NCI-H187 (cell line): ENCODE results near the gene ZFAND2A.
"Not testable (repeated sequence)": the region's sequence is repeated elsewhere in the genome, so short reads cannot be mapped to it uniquely, and the experiment has no call there.

ENCODE experiments used
- DNase-seq, 2 experiments: peaks; one replicate each; lab custom pipeline; 2025; lab: John Stamatoyannopoulos, UW

The ZFAND2A gene

DNA sequence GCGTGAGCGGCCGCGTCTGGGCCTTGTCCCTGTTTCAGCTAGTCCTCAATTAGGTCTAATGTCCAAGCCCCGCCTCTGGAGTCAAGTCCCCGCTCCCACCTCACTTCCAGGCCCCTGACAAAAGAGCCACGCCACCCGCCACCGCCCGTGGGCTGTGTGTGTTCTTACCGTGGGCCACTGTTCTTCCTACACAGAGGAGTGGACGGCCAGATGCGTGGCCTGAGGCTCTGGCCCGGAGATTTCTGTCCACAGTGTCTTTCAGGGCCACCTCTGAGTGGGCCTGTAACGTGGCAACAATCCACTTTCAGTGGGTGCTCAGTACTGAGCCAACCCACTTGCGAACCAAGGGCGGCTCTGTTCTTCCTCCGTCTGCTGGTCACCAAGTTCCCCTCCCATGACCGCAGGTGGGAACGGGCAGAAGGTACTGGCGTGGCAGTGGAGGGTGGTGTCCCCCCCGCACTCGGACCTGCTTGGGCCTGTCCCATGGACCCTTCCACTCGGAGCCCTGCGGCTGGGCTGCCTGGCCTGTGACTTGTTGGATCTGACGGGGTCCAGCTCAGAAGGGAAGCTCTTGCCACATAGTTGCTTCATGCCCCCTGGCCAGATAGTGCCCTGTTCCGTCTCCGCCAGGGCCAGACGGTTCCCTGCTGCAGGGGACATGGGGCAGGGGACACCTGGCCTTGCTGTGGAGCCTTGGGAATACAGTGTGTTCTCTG lies 15.0 kb upstream of the ZFAND2A start:
- DNase-seq: no peak

DNA sequence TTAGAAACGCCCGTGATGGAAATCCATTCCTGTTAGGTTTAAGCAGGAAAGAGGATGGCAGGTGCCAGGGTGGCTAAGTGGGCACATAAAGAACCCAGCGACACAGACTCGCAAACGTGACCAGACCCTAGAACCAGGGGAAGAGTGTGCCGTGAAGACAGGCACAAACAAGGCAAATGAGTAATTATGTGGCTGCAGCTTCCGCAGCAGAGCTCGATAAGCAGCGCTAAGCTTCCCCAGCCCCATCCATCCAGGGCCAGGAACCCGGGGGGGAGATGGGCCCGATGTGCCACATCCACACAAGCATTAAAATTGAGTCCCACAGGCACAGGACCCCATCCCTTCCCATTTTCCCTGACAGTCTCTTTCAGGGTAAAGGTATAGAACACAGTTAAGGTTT lies 14.0 kb upstream of the ZFAND2A start:
- no peak for DNase-seq

DNA sequence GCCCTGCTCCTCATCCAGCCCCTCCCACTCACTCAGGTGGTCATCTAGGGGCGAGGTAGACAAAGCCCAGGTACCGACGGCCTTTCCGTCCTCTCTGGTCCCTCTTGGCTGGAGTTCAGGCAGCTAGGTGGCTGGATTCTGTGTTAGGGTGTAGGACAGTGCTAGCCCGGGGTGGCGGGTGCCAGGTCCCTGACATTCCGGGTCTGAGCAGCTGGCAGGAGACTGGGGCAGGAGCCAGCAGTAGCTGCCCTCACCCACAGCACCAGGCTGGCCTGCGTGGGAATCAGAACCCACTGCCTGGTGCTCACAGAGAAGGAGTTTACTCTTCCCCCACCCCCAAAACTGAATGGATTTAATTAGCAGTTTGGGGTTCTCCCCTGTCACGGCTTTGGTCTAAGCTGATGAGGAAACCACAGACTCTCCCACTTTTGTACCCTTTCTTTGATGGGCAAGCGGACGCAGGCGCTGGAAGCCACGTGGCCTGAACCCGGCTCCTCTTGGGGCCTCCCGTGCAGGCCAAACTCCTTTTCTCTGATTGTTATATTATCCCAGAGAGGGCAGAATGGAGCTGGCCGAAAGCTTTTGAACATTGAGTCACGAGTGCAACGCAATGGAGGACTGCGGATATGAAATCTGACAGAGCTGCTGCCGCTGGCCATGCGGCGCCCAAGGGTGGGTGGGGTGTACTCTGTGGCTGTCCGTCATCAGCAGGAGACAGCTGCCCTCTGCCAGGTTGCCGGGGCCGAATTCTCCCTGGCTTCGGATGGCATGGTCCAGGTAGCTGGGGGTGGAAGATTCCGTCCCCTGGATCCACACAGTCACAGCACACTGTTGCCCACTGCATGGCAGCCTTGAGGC lies 12.9 kb upstream of the ZFAND2A start:
- DNase-seq: no peak

DNA sequence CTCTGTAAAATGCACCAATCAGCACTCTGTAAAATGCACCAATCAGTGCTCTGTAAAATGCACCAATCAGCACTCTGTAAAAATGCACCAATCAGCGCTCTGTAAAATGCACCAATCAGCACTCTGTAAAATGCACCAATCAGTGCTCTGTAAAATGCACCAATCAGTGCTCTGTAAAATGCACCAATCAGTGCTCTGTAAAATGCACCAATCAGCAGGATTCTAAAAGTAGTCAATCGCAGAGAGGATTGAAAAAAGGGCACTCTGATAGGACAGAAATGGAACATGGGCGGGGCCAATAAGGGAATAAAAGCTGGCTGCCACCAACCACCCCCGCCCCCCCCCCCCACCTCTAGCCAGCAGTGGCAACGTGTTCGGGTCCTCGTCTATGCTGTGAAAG lies 11.5 kb upstream of the ZFAND2A start:
- not testable (repeated sequence) for DNase-seq

DNA sequence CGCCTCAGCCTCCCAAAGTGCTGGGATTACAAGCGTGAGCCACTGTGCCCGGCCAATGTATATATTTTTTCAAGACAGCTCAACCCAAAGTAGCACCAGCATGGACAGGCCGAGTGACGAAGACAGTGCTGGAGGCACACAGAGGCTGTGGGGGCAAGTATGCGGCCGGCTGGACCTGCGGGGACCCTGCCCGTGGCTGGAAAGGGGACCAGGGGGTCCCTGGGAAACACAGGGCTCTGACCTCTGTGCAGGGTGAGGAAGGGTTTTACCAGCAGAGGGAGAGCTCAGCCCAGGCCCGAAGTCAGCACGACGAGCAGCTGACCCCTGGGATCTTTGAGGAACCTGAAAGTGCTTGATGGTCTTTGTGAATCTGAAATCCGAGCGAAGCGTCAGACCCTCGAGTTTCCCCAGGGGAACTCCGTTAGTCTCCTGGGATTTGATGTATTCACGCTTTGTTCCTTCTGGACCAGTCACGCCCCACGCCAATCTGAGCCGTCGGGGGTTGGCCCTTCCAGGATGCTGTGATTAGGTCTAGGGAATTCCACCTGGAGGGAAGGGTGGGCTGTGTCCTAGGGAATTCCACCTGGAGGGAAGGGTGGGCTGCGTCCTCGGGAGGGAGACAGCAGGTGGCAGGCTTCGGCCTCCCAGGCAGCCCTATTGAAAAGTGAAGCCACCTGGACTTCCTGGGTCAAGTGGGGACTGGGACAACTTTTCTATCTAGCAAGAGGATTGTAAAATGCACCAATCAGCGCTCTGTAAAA lies 10.9 kb upstream of the ZFAND2A start:
- DNase-seq: no peak

DNA sequence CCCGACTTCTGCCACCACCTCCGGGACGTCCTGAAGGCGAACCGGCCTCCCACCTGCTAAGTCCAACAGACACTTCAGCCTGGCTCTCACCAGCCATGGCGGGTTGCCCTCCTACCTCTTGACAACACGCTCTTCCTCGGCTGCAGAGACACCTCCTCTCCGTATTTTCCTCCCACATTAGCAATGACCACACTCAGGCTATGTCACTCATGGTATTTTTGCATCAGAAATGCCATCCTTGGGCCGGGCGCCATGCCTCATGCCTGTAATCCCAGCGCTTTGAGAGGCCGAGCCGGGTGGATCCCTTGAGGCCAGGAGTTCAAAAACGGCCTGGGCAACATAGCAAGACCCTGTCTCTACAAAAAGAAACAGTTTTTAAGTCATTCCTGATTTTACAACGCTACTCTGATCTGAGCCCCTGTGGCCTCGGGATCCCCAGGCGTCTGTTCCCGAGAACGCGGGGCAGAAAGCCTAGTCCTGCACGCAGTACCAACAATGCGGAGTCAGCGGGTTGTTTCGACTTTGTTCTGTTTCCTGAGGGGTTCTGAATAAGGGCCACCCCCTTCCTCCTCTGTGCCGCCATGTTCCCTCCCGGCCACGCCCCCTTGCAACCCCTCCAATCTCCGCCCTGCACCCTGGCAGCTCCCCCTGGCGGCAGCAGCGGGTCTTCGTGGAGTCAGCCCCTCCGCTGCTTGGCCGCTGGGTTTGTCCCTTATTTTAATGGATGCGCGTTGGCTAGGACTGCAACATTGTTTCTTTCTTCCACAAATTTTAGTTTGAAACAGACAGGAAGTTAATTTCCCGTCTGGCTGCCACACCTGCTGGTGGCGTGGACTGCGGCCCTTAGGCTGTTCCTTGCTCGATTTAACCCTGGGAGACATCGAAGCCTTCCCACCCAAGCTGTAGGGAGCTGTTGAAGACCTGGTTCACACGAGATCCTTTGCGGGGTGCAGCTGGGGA lies 9.7 kb upstream of the ZFAND2A start:
- DNase-seq: peak in 1 of 2 experiments; percentile 37

DNA sequence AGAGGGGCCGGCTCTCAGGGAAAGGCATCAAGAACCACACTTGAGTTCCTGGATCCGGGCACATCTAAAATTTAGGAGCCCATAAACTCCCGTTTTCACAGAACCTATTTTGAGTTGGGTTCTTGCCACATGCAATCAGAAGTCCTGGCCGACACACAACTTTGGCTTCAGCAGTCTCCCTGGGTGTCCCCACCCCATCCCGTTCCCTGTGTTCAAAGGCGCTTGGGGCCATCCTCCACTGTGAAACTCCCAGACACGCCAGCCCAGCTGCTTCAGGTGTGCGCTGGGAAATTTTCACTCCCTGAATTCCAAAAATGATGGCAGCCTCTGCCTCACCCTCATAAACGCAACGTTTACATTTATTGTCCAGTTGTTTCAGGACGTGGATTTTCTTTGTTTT lies 8.4 kb upstream of the ZFAND2A start:
- DNase-seq: no peak

DNA sequence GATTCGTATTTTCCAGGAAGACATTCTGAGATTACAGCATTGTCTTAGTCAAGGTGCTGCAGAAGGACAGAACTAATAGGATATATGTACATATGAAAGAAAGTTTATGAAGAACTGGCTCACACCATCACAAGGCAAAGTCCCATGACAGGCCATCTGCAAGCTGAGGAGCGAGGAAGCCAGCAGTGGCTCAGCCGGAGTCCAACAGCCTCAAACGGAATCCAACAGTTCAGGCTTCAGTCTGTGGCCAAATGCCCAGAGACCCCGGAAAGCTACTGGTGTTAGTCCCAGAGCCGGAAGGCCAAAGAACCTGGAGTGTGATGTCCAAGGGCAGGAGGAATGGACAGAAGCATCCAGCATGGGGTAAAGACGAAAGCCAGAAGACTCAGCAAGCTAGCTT lies 4.4 kb upstream of the ZFAND2A start:
- no peak for DNase-seq

DNA sequence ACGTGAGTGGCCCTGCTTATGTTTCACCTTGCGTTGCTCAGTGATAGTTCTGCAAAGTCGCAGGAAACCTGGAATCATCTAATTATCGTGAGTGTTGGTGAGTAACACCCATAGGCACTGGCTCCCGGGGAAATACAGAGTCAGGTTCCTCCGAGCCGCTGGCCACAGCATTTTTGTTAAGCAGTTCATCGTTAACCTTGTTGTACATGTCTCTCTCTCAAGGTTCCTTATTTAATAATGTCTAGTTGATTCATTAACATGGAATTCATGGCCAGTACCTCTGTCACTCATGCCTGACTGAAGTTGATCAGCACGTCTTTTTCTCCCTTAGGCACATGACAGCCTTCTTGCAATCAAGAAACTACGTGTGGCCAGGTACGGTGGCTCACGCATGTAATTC lies 3.1 kb upstream of the ZFAND2A start:
- DNase-seq: no peak

DNA sequence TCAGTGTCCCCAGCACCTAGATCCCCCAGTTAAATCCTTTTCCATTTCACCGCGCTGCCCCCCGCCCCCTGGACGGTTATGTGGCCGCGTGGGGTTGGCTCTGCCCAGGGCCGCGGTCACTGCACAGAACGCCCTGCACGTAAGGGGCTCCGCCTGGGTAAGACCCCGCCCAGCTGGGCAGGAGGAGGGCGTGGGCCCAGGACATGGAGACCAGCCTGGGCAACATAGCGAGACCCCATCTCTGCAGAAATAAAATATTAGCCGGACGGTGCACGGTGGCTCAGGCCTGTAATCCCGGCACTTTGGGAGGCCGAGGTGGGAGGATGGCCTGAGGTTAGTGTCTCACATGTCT lies 650 bp upstream of the ZFAND2A start:
- DNase-seq: no peak

DNA sequence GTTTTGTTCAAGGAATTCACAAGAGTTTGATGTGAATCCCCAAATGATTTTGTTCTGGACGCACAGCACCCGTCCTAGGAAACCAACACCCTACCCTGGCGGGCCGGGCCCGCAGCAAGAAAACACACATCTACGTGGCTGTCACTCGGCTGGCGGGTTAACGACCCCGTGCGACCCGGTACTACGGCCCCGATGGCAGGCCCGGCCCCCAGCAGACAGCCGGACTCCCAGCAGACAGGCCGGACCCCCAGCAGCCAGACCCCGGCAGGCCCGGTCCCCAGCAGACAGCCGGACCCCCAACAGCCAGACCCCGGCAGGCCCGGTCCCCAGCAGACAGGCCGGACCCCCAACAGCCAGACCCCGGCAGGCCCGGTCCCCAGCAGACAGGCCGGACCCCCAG lies 765 bp downstream of the ZFAND2A start:
- DNase-seq: not testable (repeated sequence)

DNA sequence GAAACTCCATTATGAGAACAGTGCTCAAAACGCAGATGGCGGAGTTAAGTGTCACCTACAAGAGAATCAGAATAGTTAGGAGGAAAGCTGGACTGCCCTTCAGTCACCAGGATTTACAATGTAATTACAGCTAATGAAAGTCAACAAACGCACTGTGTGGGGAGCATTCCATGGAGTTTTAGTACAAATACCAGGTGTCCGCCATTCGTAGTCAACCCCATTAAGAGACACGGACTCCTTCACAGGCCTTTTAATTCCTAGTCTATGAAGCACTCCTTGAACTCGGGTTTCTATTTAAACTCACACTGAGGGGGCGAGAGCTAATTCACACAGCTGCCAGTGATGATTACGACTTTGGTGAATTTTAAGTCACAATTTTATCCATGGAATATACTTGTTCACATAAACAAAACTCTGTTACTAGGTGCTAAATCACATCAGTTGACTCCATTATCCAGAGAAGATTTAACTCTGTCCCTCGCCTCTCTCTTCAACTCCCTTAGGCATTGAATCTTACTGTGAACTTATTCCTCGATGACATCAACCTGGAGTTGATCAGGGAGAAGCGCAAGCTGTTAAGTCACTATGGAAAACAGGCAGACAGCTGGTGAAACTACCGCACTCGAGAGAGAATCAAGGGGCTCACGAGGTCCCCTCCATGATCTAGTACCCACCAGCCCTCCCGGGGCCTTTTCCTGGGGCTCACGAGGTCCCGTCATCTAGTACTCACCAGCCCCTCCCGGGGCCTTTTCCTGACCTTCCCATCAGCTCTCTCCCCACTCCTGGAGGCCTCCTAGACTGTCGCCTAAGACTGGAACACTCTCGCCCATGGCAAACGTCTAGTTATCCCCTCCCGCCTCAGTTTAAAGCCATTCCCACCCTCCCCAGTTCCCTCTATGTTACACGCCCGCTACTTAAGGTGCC lies 1.5 kb downstream of the ZFAND2A start:
- no peak for DNase-seq

DNA sequence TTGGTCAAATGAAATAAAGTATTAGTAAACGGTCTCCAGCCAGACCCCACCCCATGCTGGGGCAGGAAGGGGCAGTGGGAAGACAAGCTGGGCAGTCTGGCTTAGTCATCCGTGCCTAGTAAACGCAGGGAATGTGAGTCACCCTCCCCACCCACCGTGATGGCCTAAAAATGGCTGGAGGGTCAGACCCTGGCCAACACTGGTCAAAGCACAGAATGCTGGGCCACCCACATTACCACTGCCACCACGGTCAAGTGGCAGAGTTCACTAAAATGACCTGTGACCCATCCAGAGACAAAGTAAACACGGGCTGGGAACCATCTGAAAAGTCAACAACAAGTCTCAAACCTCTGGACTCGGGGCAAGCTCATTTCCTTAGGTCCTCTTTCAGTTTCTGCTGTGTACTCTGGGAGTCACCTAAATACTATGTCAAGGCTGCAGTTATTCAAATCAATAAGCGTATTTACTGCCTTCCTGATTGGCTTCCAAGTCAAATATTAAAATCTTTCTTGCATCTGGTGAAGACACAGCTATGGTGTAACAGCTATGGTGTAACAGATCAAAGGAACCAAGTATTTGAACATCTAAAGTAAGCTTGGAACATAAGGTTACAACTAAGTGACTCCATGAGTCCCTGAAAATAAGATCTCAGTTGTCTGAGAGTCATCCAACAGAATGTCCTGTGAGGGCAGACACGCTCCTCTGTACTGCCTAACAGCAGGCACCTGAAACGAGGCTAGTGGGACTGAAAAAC lies 3.0 kb downstream of the ZFAND2A start:
- no peak for DNase-seq

DNA sequence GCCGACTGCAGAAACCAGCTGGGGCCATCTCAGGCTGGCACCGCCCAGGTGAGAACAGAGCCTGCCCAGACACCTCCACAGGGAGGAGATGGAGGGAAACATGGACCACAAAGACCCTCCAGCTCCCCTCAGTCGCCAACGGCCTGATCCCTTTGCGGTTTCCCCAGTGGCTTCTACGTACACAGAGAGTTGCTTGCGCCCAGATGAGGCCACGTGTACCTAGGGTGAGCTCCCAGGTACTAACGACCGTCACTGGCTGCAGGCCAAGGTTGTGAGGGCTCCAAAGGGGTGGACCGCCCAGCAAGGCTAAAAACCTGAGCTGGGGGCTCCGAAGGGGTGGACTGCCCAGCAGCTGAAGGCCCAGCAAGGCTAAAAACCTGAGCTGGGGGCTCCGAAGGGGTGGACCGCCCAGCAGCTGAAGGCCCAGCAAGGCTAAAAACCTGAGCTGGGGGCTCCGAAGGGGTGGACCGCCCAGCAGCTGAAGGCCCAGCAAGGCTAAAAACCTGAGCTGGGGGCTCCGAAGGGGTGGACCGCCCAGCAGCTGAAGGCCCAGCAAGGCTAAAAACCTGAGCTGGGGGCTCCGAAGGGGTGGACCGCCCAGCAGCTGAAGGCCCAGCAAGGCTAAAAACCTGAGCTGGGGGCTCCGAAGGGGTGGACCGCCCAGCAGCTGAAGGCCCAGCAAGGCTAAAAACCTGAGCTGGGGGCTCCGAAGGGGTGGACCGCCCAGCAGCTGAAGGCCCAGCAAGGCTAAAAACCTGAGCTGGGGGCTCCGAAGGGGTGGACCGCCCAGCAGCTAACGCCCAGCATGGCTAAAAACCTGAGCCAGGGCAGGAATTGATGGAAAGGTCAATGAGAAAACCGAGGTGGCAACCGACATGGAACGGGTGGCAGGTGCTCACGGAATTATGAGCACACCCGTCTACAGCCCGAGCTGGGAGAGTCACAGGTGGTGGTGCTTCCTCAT lies 3.9 kb downstream of the ZFAND2A start:
- not testable (repeated sequence) for DNase-seq

DNA sequence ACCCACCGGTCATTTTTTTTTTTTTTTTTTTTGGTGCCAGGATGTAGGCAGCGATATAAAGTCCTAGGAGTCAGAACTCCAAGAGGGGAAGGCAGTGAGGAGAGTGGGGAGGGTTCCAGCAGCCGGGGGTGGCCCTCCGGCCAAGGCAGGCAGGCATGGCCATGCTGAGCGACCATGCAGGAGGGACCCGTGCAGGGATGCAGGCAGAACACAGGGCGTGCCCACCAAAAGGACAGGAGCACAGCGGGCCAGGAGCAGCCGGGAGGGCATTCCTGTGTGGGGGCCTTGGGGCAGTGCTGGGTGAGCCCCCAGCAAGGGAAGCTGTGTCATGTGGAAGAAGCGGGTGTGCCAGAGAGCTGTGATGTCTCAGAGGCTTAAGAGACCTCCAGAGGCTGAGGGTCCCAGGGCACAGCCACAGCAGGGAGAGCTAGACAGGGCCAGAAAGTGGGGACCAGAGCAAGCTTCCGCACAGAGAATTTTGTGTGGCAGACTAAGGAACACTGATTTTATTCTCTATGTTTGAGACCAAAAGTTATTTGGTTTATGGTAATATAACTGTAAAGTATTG lies 5.7 kb downstream of the ZFAND2A start:
- no peak for DNase-seq

DNA sequence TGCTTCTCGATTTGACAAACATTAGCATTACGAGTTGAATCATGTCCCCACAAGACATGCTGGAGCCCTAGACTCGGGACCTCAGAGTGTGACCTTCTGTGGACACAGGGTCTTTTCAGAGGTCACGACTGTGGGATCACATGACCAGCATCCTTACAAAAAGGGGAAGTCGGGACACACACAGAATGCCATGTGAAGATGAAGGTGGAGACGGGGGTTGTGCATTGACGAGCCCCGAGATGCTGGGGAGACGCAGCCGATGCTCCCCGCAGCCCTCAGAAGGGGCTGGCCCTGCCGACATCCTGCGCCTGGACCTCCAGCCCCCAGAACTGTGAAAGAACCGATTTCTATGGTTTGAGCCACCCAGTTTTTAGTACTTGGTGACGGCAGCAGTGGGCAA lies 7.5 kb downstream of the ZFAND2A start:
- DNase-seq: no peak

DNA sequence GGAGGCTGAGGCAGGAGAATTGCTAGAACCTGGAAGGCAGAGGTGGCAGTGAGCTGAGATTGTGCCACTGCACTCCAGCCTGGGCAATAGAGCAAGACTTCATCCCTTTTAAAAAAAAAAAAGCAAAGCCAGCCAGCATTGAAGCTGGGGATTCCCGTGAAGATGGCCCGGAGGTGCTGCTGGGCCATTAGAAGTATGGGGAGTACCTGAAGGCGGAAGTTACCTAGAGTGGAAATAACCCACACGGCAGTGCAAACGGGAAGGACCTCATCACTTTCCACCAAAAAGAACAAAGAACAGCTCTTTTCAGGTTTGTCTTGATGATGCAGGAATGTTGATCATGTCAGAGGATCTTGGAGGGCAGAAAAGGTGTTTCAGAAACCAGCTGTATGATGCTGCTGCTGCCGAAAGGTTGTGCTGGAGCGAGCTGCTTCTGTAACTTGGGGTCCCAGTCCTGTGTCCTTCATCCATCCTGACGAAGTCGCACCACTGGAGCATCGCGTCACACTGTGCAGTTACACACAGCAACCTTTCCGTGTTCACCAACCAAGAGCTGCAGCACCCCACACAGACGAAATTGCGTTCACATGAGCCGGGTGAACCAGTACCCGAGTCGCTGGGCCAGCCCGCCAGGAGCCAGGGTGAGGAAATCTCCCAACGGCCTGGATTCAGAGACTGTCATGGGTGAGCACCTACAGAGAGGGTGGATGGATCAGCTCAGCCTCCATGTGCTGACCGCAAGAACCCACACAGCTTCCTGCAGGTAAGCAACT lies 8.2 kb downstream of the ZFAND2A start:
- no peak for DNase-seq
